Measurements from ENCODE around the gene GAB2. TPM values are rescaled to one million over a fixed set of nuclear protein-coding genes. Genes with fewer than 3 reads are reported as not detected.

The GAB2 gene
- total and polyA plus RNA-seq, 2 experiments from 2014 or later: 4.9 to 10.2 TPM

- TF ChIP-seq CTCF (IDR thresholded peaks at IDR 0.05; ENCODE audit: poor library complexity) (no peak), EZH2phosphoT487 (IDR thresholded peaks at IDR 0.05; ENCODE audit: low read depth, severe bottlenecking, unreplicated experiment) (no peak), EZH2 (IDR thresholded peaks at IDR 0.05; ENCODE audit: borderline replicate concordance) (no peak)
- DNase-seq (ENCODE audit: low spot score): no peak
- no peaks in the 10 kb centered on the region for H3K9me2 ChIP-seq (replicated peaks; ENCODE audit: insufficient read depth)
- no peaks in the 10 kb centered on the region for H3K27me3 ChIP-seq
- no peaks in the 10 kb centered on the region for H3K36me3 ChIP-seq (replicated peaks; ENCODE audit: insufficient read depth, low read depth)
- no peaks in the 10 kb centered on the region for H3K9me3 ChIP-seq (ENCODE audit: low read depth)
- H3K4me1 ChIP-seq (ENCODE audit: insufficient read depth): peaks cover 15% of the 10 kb centered on the region
- 98% methylated on average over 3 of the region's 3 CpGs for WGBS (ENCODE audit: low lambda C conversion rate, missing lambda C conversion rate)
- no peaks in the 10 kb centered on the region for H4K20me1 ChIP-seq (ENCODE audit: insufficient read depth, poor library complexity, severe bottlenecking)
- no peak overlapping the region for H3K27ac ChIP-seq
- no peak overlapping the region for H3K4me3 ChIP-seq
- no peak overlapping the region for H3K4me2 ChIP-seq
- H2AFZ ChIP-seq: no peak overlapping the region
- H3K79me2 ChIP-seq: peaks cover 59% of the 10 kb centered on the region
Measured at GRCh38 chr11:78345450-78345849, 72.2 kb downstream of the GAB2 start.

DNA sequence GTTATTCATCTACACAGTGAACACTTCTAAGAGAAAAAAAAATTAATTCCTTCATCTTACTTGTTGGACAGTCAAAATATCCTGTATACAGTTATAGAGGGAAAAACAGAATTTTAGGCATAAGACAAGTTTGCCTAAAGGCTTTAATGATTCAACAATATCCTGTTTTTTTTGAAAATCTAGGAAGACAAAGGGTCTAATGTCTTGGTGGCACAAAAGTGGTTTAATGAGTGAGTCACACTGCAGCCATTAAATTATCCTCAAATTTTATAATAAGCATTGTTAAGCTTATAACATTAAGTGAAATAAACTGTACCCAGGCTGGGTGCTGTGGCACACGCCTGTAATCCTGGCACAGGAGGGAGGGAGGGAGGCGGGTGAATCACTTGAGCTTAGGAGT lies 72.9 kb downstream of the GAB2 start:
- Histone ChIP-seq H3K9me2 (replicated peaks; ENCODE audit: insufficient read depth) (no peaks in the 10 kb centered on the region), H3K4me2 (no peak overlapping the region), H3K36me3 (replicated peaks; ENCODE audit: insufficient read depth, low read depth) (no peaks in the 10 kb centered on the region), H4K20me1 (ENCODE audit: insufficient read depth, poor library complexity, severe bottlenecking) (no peaks in the 10 kb centered on the region), H3K27ac (no peak overlapping the region), H3K9me3 (ENCODE audit: low read depth) (no peaks in the 10 kb centered on the region), H3K27me3 (no peaks in the 10 kb centered on the region), H3K4me1 (ENCODE audit: insufficient read depth) (peaks cover 11% of the 10 kb centered on the region), H3K4me3 (no peak overlapping the region), H2AFZ (no peak overlapping the region), H3K79me2 (peaks cover 66% of the 10 kb centered on the region)
- no peak for DNase-seq (ENCODE audit: low spot score)
- WGBS (ENCODE audit: low lambda C conversion rate, missing lambda C conversion rate): 93% methylated on average over 2 of the region's 2 CpGs
- TF ChIP-seq EZH2 (IDR thresholded peaks at IDR 0.05; ENCODE audit: borderline replicate concordance): no peak
- TF ChIP-seq CTCF (IDR thresholded peaks at IDR 0.05; ENCODE audit: poor library complexity): no peak
- TF ChIP-seq EZH2phosphoT487 (IDR thresholded peaks at IDR 0.05; ENCODE audit: low read depth, severe bottlenecking, unreplicated experiment): no peak

DNA sequence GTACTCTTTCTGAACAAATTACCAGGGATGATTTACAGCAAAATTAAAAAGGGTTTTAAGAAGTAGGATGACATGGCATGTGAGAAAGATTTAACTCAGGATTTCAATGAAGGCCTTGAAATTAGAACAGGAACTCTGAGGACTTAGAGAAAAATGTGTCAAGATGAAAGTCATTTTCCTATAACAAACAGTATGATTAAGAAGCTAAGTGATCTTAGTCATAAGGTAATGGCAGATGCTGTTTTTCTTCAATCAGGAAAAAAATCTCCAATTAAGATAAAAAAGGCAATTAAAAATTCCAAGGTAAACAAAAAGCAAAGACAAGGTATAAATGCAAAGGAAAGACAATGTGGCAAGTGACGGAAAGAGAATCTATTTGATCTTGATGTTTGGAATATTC lies 73.5 kb downstream of the GAB2 start:
- H3K9me3 ChIP-seq (ENCODE audit: low read depth): no peaks in the 10 kb centered on the region
- H3K4me2 ChIP-seq: no peak overlapping the region
- H3K4me3 ChIP-seq: no peak overlapping the region
- H3K27ac ChIP-seq: no peak overlapping the region
- no peak for DNase-seq (ENCODE audit: low spot score)
- H3K9me2 ChIP-seq (replicated peaks; ENCODE audit: insufficient read depth): no peaks in the 10 kb centered on the region
- TF ChIP-seq CTCF (IDR thresholded peaks at IDR 0.05; ENCODE audit: poor library complexity) (no peak), EZH2phosphoT487 (IDR thresholded peaks at IDR 0.05; ENCODE audit: low read depth, severe bottlenecking, unreplicated experiment) (no peak), EZH2 (IDR thresholded peaks at IDR 0.05; ENCODE audit: borderline replicate concordance) (no peak)
- no peaks in the 10 kb centered on the region for H4K20me1 ChIP-seq (ENCODE audit: insufficient read depth, poor library complexity, severe bottlenecking)
- H3K79me2 ChIP-seq: peaks cover 71% of the 10 kb centered on the region
- H3K36me3 ChIP-seq (replicated peaks; ENCODE audit: insufficient read depth, low read depth): no peaks in the 10 kb centered on the region
- WGBS (ENCODE audit: low lambda C conversion rate, missing lambda C conversion rate): 91% methylated on average over 1 of the region's 1 CpG
- H3K27me3 ChIP-seq: no peaks in the 10 kb centered on the region
- no peak overlapping the region for H2AFZ ChIP-seq
- peaks cover 5% of the 10 kb centered on the region for H3K4me1 ChIP-seq (ENCODE audit: insufficient read depth)

DNA sequence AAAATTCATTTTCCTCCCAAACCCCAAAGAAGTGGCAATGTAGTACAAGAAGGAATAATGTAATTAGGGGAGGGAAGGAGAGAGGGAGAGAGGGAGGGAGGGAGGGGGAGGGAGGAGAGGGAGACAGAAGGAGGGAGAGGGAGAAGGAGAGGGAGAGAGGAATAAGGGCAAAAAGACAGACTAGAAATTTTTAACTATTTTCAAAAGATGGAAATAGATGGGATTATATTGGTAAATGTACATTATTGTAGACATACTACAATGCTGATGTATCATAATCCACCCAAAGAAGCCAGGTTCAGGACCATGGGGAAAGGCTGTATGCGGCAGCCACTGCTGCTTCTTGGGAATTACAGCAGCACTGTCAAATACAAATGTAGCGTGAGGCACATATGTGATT lies 74.3 kb downstream of the GAB2 start:
- WGBS (ENCODE audit: low lambda C conversion rate, missing lambda C conversion rate): 98% methylated on average over 2 of the region's 2 CpGs
- Histone ChIP-seq H3K9me3 (ENCODE audit: low read depth) (no peaks in the 10 kb centered on the region), H3K9me2 (replicated peaks; ENCODE audit: insufficient read depth) (no peaks in the 10 kb centered on the region), H4K20me1 (ENCODE audit: insufficient read depth, poor library complexity, severe bottlenecking) (peaks cover 4% of the 10 kb centered on the region), H3K27me3 (no peaks in the 10 kb centered on the region), H3K36me3 (replicated peaks; ENCODE audit: insufficient read depth, low read depth) (no peaks in the 10 kb centered on the region), H3K4me3 (no peak overlapping the region), H2AFZ (no peak overlapping the region), H3K27ac (no peak overlapping the region), H3K4me1 (ENCODE audit: insufficient read depth) (no peaks in the 10 kb centered on the region), H3K79me2 (peaks cover 71% of the 10 kb centered on the region), H3K4me2 (no peak overlapping the region)
- TF ChIP-seq EZH2 (IDR thresholded peaks at IDR 0.05; ENCODE audit: borderline replicate concordance): no peak
- TF ChIP-seq EZH2phosphoT487 (IDR thresholded peaks at IDR 0.05; ENCODE audit: low read depth, severe bottlenecking, unreplicated experiment): no peak
- no peak for TF ChIP-seq CTCF (IDR thresholded peaks at IDR 0.05; ENCODE audit: poor library complexity)
- DNase-seq (ENCODE audit: low spot score): no peak

Measured in hepatocyte (in vitro differentiated cells).